GM12878 (cell line): Measurements from ENCODE around the gene TAF3.

Experiments used
- ATF3 ChIP-seq: IDR thresholded peaks from 2 replicates; pipeline ENCODE4 v1.6.1; 2011; ENCODE audit warnings: low read depth, mild to moderate bottlenecking, low read length, moderate library complexity, borderline replicate concordance; ENCODE audit errors: extremely low read depth
- MAX ChIP-seq: IDR thresholded peaks from 2 replicates; pipeline ENCODE4 v1.6.1; 2012; ENCODE audit warnings: low read depth, low read length, improper control_type of control experiment
- POU2F2 ChIP-seq: IDR thresholded peaks from 3 replicates; pipeline ENCODE4 v1.6.1; 2011; ENCODE audit warnings: low read depth, mild to moderate bottlenecking, low read length, borderline replicate concordance

- no peak for TF ChIP-seq MAX
- TF ChIP-seq POU2F2 = no peak
- no peak for TF ChIP-seq ATF3
These were observed 35.6 kb downstream of the TAF3 start for GRCh38 chr10:7853890-7854289.
